Nephron progenitor cell (in vitro differentiated cells): Measurements from ENCODE around the gene ZNF324.
"Not testable (repeated sequence)": the region's sequence is repeated elsewhere in the genome, so short reads cannot be mapped to it uniquely, and the experiment has no call there.

Source experiments
- DNase-seq: peaks from one replicate; pipeline ENCODE4 v3.0.0; 2021
- H3K27ac Mint-ChIP-seq: 2 replicates; pipeline ENCODE4 v1.8.0; 2021; ENCODE audit warnings: mild to moderate bottlenecking, moderate library complexity, mixed read lengths
- H3K27me3 Mint-ChIP-seq: 2 replicates; pipeline ENCODE4 v1.8.0; 2021; ENCODE audit warnings: mild to moderate bottlenecking, low read depth, mixed read lengths; ENCODE audit not compliant: poor library complexity
- H3K36me3 Mint-ChIP-seq: 2 replicates; pipeline ENCODE4 v1.8.0; 2021; ENCODE audit warnings: low read depth, mixed read lengths
- H3K4me1 Mint-ChIP-seq: 2 replicates; pipeline ENCODE4 v1.8.0; 2021; ENCODE audit warnings: mixed read lengths
- H3K4me3 Mint-ChIP-seq: 2 replicates; pipeline ENCODE4 v1.8.0; 2021; ENCODE audit warnings: mild to moderate bottlenecking, moderate library complexity, mixed read lengths
- H3K9me3 Mint-ChIP-seq: 2 replicates; pipeline ENCODE4 v1.8.0; 2021; ENCODE audit warnings: mild to moderate bottlenecking, moderate library complexity, mixed read lengths
- CTCF ChIP-seq: fragments of 200-600 bp; sonication (generic); IDR thresholded peaks from 2 replicates; pipeline ENCODE4 v1.5.0; 2021; ENCODE audit warnings: antibody characterized with exemption

Gene ZNF324

GRCh38 chr19:58479736-58480480 is 13.0 kb downstream of the ZNF324 start:
- peaks cover 21% of the 10 kb centered on the region for H3K36me3 Mint-ChIP-seq
- TF ChIP-seq CTCF: no peak
- no peaks in the 10 kb centered on the region for H3K9me3 Mint-ChIP-seq
- no peak overlapping the region for H3K27ac Mint-ChIP-seq
- H3K27me3 Mint-ChIP-seq: no peaks in the 10 kb centered on the region
- no peak for DNase-seq
- peaks cover 17% of the 10 kb centered on the region for H3K4me1 Mint-ChIP-seq
- H3K4me3 Mint-ChIP-seq: no peak overlapping the region

GRCh38 chr19:58480481-58480830 is 13.6 kb downstream of the ZNF324 start:
- H3K9me3 Mint-ChIP-seq: no peaks in the 10 kb centered on the region
- H3K4me1 Mint-ChIP-seq: peaks cover 12% of the 10 kb centered on the region
- H3K36me3 Mint-ChIP-seq: peaks cover 21% of the 10 kb centered on the region
- no peak overlapping the region for H3K27ac Mint-ChIP-seq
- no peak overlapping the region for H3K4me3 Mint-ChIP-seq
- H3K27me3 Mint-ChIP-seq: peaks cover 3% of the 10 kb centered on the region
- DNase-seq: no peak
- no peak for TF ChIP-seq CTCF

- Mint-ChIP-seq H3K4me3 (no peak overlapping the region), H3K4me1 (peaks cover 11% of the 10 kb centered on the region), H3K9me3 (no peaks in the 10 kb centered on the region), H3K36me3 (peaks cover 21% of the 10 kb centered on the region), H3K27me3 (peaks cover 3% of the 10 kb centered on the region), H3K27ac (peak overlapping the region; percentile 84)
- no peak for TF ChIP-seq CTCF
- DNase-seq: no peak
Observed at GRCh38 chr19:58480831-58481230, 14.0 kb downstream of the ZNF324 start.

- no peak overlapping the region for H3K4me3 Mint-ChIP-seq
- TF ChIP-seq CTCF: no peak
- peaks cover 3% of the 10 kb centered on the region for H3K9me3 Mint-ChIP-seq
- H3K27me3 Mint-ChIP-seq: peaks cover 3% of the 10 kb centered on the region
- no peak overlapping the region for H3K27ac Mint-ChIP-seq
- peaks cover 21% of the 10 kb centered on the region for H3K36me3 Mint-ChIP-seq
- DNase-seq: no peak
- peaks cover 2% of the 10 kb centered on the region for H3K4me1 Mint-ChIP-seq
Observed at GRCh38 chr19:58482372-58482771, 15.5 kb downstream of the ZNF324 start.

- no peak overlapping the region for H3K4me3 Mint-ChIP-seq
- H3K9me3 Mint-ChIP-seq: peaks cover 3% of the 10 kb centered on the region
- H3K27ac Mint-ChIP-seq: no peak overlapping the region
- no peak for DNase-seq
- H3K27me3 Mint-ChIP-seq: peaks cover 3% of the 10 kb centered on the region
- H3K36me3 Mint-ChIP-seq: peaks cover 20% of the 10 kb centered on the region
- no peaks in the 10 kb centered on the region for H3K4me1 Mint-ChIP-seq
- no peak for TF ChIP-seq CTCF
Observed at GRCh38 chr19:58483776-58484175, 16.9 kb downstream of the ZNF324 start.

- H3K27me3 Mint-ChIP-seq, H3K9me3 Mint-ChIP-seq, DNase-seq, H3K27ac Mint-ChIP-seq, H3K4me1 Mint-ChIP-seq, H3K4me3 Mint-ChIP-seq: not testable (repeated sequence)
- H3K36me3 Mint-ChIP-seq: peaks cover 14% of the 10 kb centered on the region
Observed at GRCh38 chr19:58484349-58484748, 17.5 kb downstream of the ZNF324 start.
